ENCODE measurements around the gene FAM120A. TPM values are rescaled to one million over a fixed set of nuclear protein-coding genes. Genes with fewer than 3 reads are reported as not detected.

FAM120A gene
- total and polyA plus RNA-seq, 7 experiments from 2014 or later, result 9.0 to 136 (median 80.2) TPM

DNA sequence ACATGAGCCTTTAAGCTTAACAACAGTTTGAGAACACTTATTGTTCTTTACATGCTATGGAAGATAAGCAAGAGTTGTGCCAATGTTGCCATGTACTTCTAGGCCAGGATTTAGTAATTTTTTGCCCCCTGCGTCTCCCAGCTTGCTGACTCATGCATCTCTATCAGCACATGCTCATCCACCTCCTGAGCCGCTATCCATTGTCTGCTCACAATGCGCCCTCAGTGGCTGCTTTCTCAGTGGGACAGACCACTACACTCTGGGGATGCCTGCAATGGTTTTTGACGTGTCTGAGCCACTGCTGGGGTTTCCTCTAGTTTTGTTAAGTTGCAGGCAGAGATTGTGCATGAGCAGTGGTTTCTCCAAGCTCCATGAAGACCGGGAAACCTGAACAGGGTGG, 74.0 kb downstream of the FAM120A start:
- H3K9me3 Mint-ChIP-seq, result no peaks in the 10 kb centered on the region

GRCh38 chr9:93531374-93531773, 79.9 kb downstream of the FAM120A start:
- H3K36me3 Mint-ChIP-seq, result peaks cover 15 to 69% (median 26%) of the 10 kb centered on the region in 5 donors

More for the DNA sequence above, 74.0 kb downstream of the FAM120A start:
- no peaks in the 10 kb centered on the region for H3K9me3 ChIP-seq (ENCODE audit: control insufficient read depth in 2 of 3, low read length in 3 of 3)
- DNase-seq (no peak), ATAC-seq (no peak)
- intact Hi-C loops (cut with micrococcal nuclease), result no loop called here
- Mint-ChIP-seq H3K4me3 (no peak overlapping the region), H3K4me1 (peaks cover 7 to 24% (median 15%) of the 10 kb centered on the region in 7 donors), H3K27ac (peak overlapping the region in 3 of 9 donors; percentile 2 to 26 (median 11)), H3K36me3 (peaks cover 9 to 48% (median 19%) of the 10 kb centered on the region in 5 donors), H3K27me3 (no peaks in the 10 kb centered on the region)
- no peaks in the 10 kb centered on the region for H3K27me3 ChIP-seq (ENCODE audit: control insufficient read depth in 2 of 2, insufficient read depth in 2 of 2, low read length in 2 of 2)
- H3K4me1 ChIP-seq (ENCODE audit: control insufficient read depth in 2 of 2, insufficient read depth in 2 of 2, low read length in 2 of 2), result no peaks in the 10 kb centered on the region
- no peak overlapping the region for H3K27ac ChIP-seq (ENCODE audit: low read depth, low read length)
- no peak overlapping the region for H3K4me3 ChIP-seq (ENCODE audit: low read length)
- ChIA-PET POLR2A (no interaction called here), CTCF (no interaction called here)
- H3K36me3 ChIP-seq (ENCODE audit: control insufficient read depth in 2 of 3, insufficient read depth in 3 of 3, low read length in 3 of 3), result peaks cover 4 to 63% (median 7%) of the 10 kb centered on the region in 3 experiments

DNA sequence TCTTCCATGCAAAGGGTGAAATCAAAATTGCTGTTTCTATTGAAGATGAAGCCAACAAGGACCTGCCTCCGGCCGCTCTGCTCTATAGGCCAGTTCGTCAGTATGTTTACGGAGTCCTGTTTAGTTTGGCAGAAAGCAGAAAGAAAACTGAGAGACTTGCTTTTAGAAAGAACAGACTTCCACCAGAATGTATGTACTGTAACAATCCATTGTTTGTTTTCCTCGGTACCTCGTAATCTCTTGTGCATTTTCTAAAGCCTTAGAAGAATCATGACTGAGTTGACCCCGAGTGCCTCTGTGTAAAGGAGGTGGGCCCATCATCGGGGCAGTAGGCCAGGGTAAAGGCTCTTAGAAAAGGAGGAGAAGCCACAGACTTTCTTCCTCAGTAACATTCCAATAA, 80.7 kb downstream of the FAM120A start:
- DNase-seq (no peak), ATAC-seq (no peak)
- Histone ChIP-seq H3K4me3 (ENCODE audit: low read length) (no peak overlapping the region), H3K4me1 (ENCODE audit: control insufficient read depth in 2 of 2, insufficient read depth in 2 of 2, low read length in 2 of 2) (no peaks in the 10 kb centered on the region), H3K9me3 (ENCODE audit: control insufficient read depth in 2 of 3, low read length in 3 of 3) (no peaks in the 10 kb centered on the region), H3K36me3 (ENCODE audit: control insufficient read depth in 2 of 3, insufficient read depth in 3 of 3, low read length in 3 of 3) (peaks cover 4 to 76% (median 8%) of the 10 kb centered on the region in 3 experiments), H3K27ac (ENCODE audit: low read depth, low read length) (no peak overlapping the region), H3K27me3 (ENCODE audit: control insufficient read depth in 2 of 2, insufficient read depth in 2 of 2, low read length in 2 of 2) (no peaks in the 10 kb centered on the region)
- intact Hi-C loops (cut with micrococcal nuclease), result no loop called here
- Mint-ChIP-seq H3K4me3 (no peak overlapping the region), H3K36me3 (peaks cover 12 to 64% (median 21%) of the 10 kb centered on the region in 5 donors), H3K4me1 (peaks cover 4 to 17% (median 9%) of the 10 kb centered on the region in 7 donors), H3K9me3 (no peaks in the 10 kb centered on the region), H3K27ac (peak overlapping the region in 1 of 9 donors; percentile 33), H3K27me3 (no peaks in the 10 kb centered on the region)
- ChIA-PET CTCF (no interaction called here), POLR2A (no interaction called here)

More at GRCh38 chr9:93531374-93531773, 79.9 kb downstream of the FAM120A start:
- no peak overlapping the region for H3K4me3 ChIP-seq (ENCODE audit: low read length)
- H3K27me3 Mint-ChIP-seq, result no peaks in the 10 kb centered on the region
- no peaks in the 10 kb centered on the region for H3K9me3 ChIP-seq (ENCODE audit: control insufficient read depth in 2 of 3, low read length in 3 of 3)
- H3K27ac Mint-ChIP-seq, result peak overlapping the region in 1 of 9 donors; percentile 14
- peaks cover 4 to 77% (median 8%) of the 10 kb centered on the region in 3 experiments for H3K36me3 ChIP-seq (ENCODE audit: control insufficient read depth in 2 of 3, insufficient read depth in 3 of 3, low read length in 3 of 3)
- POLR2A ChIA-PET, result no interaction called here
- no peaks in the 10 kb centered on the region for H3K9me3 Mint-ChIP-seq
- H3K4me3 Mint-ChIP-seq, result no peak overlapping the region
- no peak for DNase-seq
- H3K4me1 Mint-ChIP-seq, result peaks cover 4 to 21% (median 11%) of the 10 kb centered on the region in 7 donors
- no peak overlapping the region for H3K27ac ChIP-seq (ENCODE audit: low read depth, low read length)
- no peaks in the 10 kb centered on the region for H3K4me1 ChIP-seq (ENCODE audit: control insufficient read depth in 2 of 2, insufficient read depth in 2 of 2, low read length in 2 of 2)
- CTCF ChIA-PET, result no interaction called here
- no peak for ATAC-seq
- H3K27me3 ChIP-seq (ENCODE audit: control insufficient read depth in 2 of 2, insufficient read depth in 2 of 2, low read length in 2 of 2), result no peaks in the 10 kb centered on the region
- intact Hi-C loops (cut with micrococcal nuclease), result no loop called here

- Mint-ChIP-seq H3K36me3 (peaks cover 12 to 60% (median 18%) of the 10 kb centered on the region in 5 donors), H3K4me1 (peaks cover 4 to 17% (median 9%) of the 10 kb centered on the region in 7 donors), H3K9me3 (no peaks in the 10 kb centered on the region), H3K4me3 (no peak overlapping the region), H3K27ac (peak overlapping the region in 3 of 9 donors; percentile 25 to 78 (median 32)), H3K27me3 (no peaks in the 10 kb centered on the region)
- no peaks in the 10 kb centered on the region for H3K9me3 ChIP-seq (ENCODE audit: control insufficient read depth in 2 of 3, low read length in 3 of 3)
- ChIA-PET CTCF (no interaction called here), POLR2A (no interaction called here)
- H3K4me1 ChIP-seq (ENCODE audit: control insufficient read depth in 2 of 2, insufficient read depth in 2 of 2, low read length in 2 of 2), result no peaks in the 10 kb centered on the region
- H3K36me3 ChIP-seq (ENCODE audit: control insufficient read depth in 2 of 3, insufficient read depth in 3 of 3, low read length in 3 of 3), result peaks cover 4 to 69% (median 8%) of the 10 kb centered on the region in 3 experiments
- H3K4me3 ChIP-seq (ENCODE audit: low read length), result no peak overlapping the region
- no peaks in the 10 kb centered on the region for H3K27me3 ChIP-seq (ENCODE audit: control insufficient read depth in 2 of 2, insufficient read depth in 2 of 2, low read length in 2 of 2)
- H3K27ac ChIP-seq (ENCODE audit: low read depth, low read length), result no peak overlapping the region
- no peak for DNase-seq
- intact Hi-C loops (cut with micrococcal nuclease), result no loop called here
- ATAC-seq, result no peak
Observed at GRCh38 chr9:93533863-93534262, 82.4 kb downstream of the FAM120A start.

- DNase-seq (no peak), ATAC-seq (no peak)
- no peaks in the 10 kb centered on the region for H3K9me3 Mint-ChIP-seq
- no peak overlapping the region for H3K4me3 Mint-ChIP-seq
- Histone ChIP-seq H3K27me3 (ENCODE audit: control insufficient read depth in 2 of 2, insufficient read depth in 2 of 2, low read length in 2 of 2) (no peaks in the 10 kb centered on the region), H3K36me3 (ENCODE audit: control insufficient read depth in 2 of 3, insufficient read depth in 3 of 3, low read length in 3 of 3) (peaks cover 4 to 72% (median 4%) of the 10 kb centered on the region in 3 experiments), H3K27ac (ENCODE audit: low read depth, low read length) (no peak overlapping the region), H3K4me3 (ENCODE audit: low read length) (no peak overlapping the region), H3K4me1 (ENCODE audit: control insufficient read depth in 2 of 2, insufficient read depth in 2 of 2, low read length in 2 of 2) (no peaks in the 10 kb centered on the region), H3K9me3 (ENCODE audit: control insufficient read depth in 2 of 3, low read length in 3 of 3) (no peaks in the 10 kb centered on the region)
- no peaks in the 10 kb centered on the region for H3K27me3 Mint-ChIP-seq
- peak overlapping the region in 1 of 9 donors; percentile 35 for H3K27ac Mint-ChIP-seq
- POLR2A ChIA-PET, result interaction anchor here (1.0 kb wide), 1 partner anchor 30 kb away, joined by 4 read pairs; no protein-coding TSS in a partner anchor
- CTCF ChIA-PET, result no interaction called here
- H3K4me1 Mint-ChIP-seq, result peaks cover 4 to 17% (median 10%) of the 10 kb centered on the region in 7 donors
- H3K36me3 Mint-ChIP-seq, result peaks cover 10 to 52% (median 14%) of the 10 kb centered on the region in 5 donors
- intact Hi-C loops (cut with micrococcal nuclease), result no loop called here
Observed at GRCh38 chr9:93536167-93536566, 84.7 kb downstream of the FAM120A start.

DNA sequence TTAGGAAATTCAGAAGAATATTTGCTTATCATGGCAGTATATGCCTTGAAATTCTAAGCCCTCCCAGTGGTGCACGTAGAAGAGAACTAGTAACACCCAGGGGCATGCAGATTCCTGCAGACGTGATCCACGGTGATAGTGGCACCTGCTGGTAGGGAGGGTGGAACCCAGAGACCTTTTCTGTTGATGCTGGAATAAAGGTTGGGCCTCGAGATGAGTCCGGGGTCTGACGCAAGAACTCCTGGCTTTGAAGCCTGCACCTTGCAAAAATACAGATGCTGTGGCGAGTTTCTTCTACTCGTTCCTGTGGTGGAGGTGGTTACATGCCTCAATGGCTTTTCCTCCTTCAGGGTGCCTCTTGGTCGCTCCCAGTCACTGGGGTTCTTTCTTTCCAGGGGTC, 85.4 kb downstream of the FAM120A start:
- intact Hi-C loops (cut with micrococcal nuclease), result no loop called here
- no peak for DNase-seq

DNA sequence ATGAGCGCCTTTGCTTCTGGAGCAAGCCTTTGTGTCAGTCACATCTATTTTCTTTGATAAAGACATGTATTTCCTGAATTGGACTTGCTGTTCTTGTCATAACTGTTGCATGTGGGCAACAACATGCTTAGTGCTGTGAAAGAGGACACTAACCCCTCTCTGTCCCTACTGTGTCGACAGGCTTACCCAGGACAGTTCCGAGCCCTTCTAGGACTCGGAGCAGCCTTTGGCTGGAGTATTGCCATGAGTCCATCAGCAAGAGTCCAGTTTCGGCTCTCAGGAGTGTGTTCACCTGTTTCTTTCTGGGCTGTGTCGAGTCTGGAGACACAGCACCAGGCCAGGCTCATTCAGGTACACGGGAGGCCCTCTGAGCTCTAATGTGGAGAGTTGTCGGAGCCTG, 88.8 kb downstream of the FAM120A start:
- CTCF ChIA-PET, result no interaction called here
- Histone ChIP-seq H3K4me3 (ENCODE audit: low read length) (no peak overlapping the region), H3K27me3 (ENCODE audit: control insufficient read depth in 2 of 2, insufficient read depth in 2 of 2, low read length in 2 of 2) (no peaks in the 10 kb centered on the region), H3K4me1 (ENCODE audit: control insufficient read depth in 2 of 2, insufficient read depth in 2 of 2, low read length in 2 of 2) (no peaks in the 10 kb centered on the region), H3K36me3 (ENCODE audit: control insufficient read depth in 2 of 3, insufficient read depth in 3 of 3, low read length in 3 of 3) (peaks cover 0 to 59% (median 4%) of the 10 kb centered on the region in 3 experiments), H3K27ac (ENCODE audit: low read depth, low read length) (no peak overlapping the region), H3K9me3 (ENCODE audit: control insufficient read depth in 2 of 3, low read length in 3 of 3) (no peaks in the 10 kb centered on the region)
- no peak for ATAC-seq
- no peak for DNase-seq
- Mint-ChIP-seq H3K4me3 (no peak overlapping the region), H3K9me3 (no peaks in the 10 kb centered on the region), H3K27me3 (no peaks in the 10 kb centered on the region), H3K36me3 (peaks cover 2 to 45% (median 10%) of the 10 kb centered on the region in 5 donors), H3K4me1 (peaks cover 0 to 7% (median 0%) of the 10 kb centered on the region in 7 donors), H3K27ac (no peak overlapping the region)
- POLR2A ChIA-PET, result no interaction called here
- intact Hi-C loops (cut with micrococcal nuclease), result no loop called here

More for the DNA sequence above, 85.4 kb downstream of the FAM120A start:
- H3K4me3 Mint-ChIP-seq, result no peak overlapping the region
- Histone ChIP-seq H3K4me3 (ENCODE audit: low read length) (no peak overlapping the region), H3K27me3 (ENCODE audit: control insufficient read depth in 2 of 2, insufficient read depth in 2 of 2, low read length in 2 of 2) (no peaks in the 10 kb centered on the region), H3K9me3 (ENCODE audit: control insufficient read depth in 2 of 3, low read length in 3 of 3) (no peaks in the 10 kb centered on the region), H3K27ac (ENCODE audit: low read depth, low read length) (no peak overlapping the region), H3K36me3 (ENCODE audit: control insufficient read depth in 2 of 3, insufficient read depth in 3 of 3, low read length in 3 of 3) (peaks cover 2 to 71% (median 4%) of the 10 kb centered on the region in 3 experiments), H3K4me1 (ENCODE audit: control insufficient read depth in 2 of 2, insufficient read depth in 2 of 2, low read length in 2 of 2) (no peaks in the 10 kb centered on the region)
- CTCF ChIA-PET, result no interaction called here
- peaks cover 4 to 17% (median 10%) of the 10 kb centered on the region in 7 donors for H3K4me1 Mint-ChIP-seq
- no peak for ATAC-seq
- peak overlapping the region in 1 of 9 donors; percentile 18 for H3K27ac Mint-ChIP-seq
- no peaks in the 10 kb centered on the region for H3K9me3 Mint-ChIP-seq
- POLR2A ChIA-PET, result no interaction called here
- no peaks in the 10 kb centered on the region for H3K27me3 Mint-ChIP-seq
- H3K36me3 Mint-ChIP-seq, result peaks cover 10 to 50% (median 16%) of the 10 kb centered on the region in 5 donors
